ENCODE data around the gene NCBP2.
A peak's percentile ranks its signal among the peaks of the same experiment; 100 is the strongest.

The NCBP2 gene

DNA sequence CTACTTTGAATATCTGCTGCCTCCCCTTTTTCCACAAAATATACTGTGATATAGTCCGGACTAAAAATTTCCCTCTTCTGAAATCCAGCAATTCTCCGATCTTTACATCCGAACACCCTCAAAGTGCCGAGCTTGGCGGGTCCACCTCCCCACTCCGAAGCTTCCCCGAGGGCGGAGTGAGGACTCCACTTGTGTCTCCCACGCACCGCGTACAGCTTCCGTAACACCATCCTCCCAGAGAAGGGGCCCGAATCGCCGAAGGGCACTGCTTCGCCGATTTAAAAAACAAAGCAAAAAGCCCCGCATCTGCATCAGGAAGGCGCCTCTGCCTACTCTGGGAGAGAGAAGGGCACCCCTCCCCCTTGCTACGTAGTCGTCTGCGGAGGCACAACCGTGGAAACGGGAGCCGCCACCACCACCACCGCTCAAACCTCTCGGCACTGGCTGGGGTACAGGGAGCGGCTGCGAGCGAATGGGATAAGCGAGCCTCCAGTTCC is 551 bp downstream of the NCBP2 start:
- peak; percentile 45 for DNase-seq (ENCODE audit: low read depth)

DNA sequence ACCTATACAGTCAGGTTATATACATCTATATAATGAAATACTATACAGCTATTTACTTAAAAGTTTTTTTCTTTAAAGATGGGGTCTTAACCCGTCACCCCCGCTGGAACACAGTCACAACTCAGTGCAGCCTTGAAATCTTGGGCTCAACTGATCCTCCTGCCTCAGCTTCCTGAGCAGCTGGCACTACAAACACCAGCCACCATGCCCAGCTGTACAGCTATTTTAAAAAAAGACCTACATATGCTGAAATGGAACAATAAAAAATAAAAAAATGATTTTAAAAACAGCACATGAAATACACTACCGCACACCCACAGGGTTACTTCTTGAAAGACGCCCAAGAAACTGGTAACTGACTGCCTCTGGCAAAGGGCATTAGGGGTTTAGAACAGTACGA is 3.8 kb downstream of the NCBP2 start:
- no peak for DNase-seq (ENCODE audit: low read depth)

- no peak for DNase-seq (ENCODE audit: low read depth)
These were observed 4.2 kb downstream of the NCBP2 start for GRCh38 chr3:196938124-196938523.

- DNase-seq (ENCODE audit: low read depth): no peak
These were observed 6.0 kb downstream of the NCBP2 start for GRCh38 chr3:196936288-196936687.

- DNase-seq (ENCODE audit: low read depth): no peak
These were observed 9.7 kb downstream of the NCBP2 start for GRCh38 chr3:196932600-196932999.

DNA sequence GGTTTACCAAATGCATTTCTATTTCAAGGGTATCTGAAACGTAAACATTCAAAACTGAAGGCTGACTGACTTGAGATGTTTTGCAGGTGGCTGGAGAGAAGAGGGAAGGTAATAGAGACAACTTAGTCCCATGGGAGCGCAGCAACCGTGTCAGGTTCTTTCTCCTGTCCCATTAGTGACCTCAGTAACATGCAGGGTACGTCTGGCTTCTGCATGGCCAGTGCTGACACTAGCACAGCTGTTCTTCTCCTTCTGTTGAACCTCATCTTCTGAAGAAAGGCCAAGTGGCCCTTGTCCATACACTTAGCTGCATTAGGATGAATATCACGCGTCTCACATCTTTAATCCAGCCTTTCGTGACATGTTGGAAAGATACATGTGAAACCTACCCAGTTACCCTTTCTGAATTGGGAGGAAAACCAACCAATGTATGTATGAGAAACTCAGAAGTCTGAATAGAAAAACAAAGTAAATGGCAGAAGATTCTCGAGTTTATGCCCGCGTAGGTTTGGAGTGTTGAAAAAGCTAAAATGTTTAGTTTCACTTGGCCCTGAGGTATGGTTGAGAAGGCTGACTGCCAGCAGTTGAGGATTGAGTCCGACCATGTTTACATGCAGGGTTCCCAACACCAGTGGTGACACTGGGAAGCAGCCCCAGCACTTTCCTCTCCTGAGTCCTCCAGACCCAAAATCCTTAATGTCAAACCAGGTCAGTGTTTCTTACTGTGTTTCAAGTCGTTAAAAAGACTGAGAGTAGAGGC is 10.3 kb downstream of the NCBP2 start:
- DNase-seq (ENCODE audit: low read depth): no peak

DNA sequence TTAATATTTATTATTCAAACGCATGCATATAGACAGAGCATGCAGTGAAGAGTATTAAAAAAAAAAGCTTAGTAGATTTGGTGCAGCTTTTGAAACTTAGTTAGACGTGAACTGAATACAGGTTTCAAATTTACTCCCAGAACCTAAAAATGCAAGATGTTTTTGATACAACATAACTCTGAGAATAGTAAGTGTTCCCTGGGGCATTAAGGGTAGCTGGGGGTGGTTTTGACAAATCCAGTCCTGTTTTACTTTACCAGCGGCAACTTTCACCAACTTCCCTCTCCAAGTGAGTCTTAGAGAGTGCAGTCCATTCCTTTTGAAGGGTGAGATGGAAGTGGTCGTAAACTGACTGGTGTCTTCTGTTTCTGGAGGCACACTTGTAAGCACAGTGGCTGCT is 11.2 kb downstream of the NCBP2 start:
- no peak for DNase-seq (ENCODE audit: low read depth)

GRCh38 chr3:196927571-196928453 is 14.5 kb downstream of the NCBP2 start:
- DNase-seq (ENCODE audit: low read depth): no peak

- DNase-seq (ENCODE audit: low read depth): no peak
These were observed 21.6 kb downstream of the NCBP2 start for GRCh38 chr3:196920733-196921132.

DNA sequence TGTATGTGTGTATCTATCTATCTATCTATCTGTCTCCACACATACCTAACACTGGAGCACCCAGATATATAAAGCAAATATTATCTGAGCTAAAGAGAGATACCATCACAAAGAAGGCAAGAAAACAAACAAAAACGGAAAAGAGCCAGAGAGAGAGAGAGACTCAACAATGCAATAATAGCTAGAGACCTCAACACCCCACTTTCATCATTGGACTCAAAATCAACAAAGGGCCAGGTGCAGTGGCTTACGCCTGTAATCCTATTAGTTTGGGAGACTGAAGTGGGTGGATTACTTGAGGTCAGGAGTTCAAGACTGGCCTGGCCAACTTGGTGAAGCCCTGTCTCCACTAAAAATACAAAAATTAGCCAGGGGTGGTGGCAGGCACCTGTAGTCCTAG is 23.4 kb downstream of the NCBP2 start:
- DNase-seq (ENCODE audit: low read depth): no peak

- DNase-seq (ENCODE audit: low read depth): no peak
These were observed 25.3 kb downstream of the NCBP2 start for GRCh38 chr3:196916995-196917394.

- no peak for DNase-seq (ENCODE audit: low read depth)
These were observed 26.1 kb downstream of the NCBP2 start for GRCh38 chr3:196916221-196916620.

DNA sequence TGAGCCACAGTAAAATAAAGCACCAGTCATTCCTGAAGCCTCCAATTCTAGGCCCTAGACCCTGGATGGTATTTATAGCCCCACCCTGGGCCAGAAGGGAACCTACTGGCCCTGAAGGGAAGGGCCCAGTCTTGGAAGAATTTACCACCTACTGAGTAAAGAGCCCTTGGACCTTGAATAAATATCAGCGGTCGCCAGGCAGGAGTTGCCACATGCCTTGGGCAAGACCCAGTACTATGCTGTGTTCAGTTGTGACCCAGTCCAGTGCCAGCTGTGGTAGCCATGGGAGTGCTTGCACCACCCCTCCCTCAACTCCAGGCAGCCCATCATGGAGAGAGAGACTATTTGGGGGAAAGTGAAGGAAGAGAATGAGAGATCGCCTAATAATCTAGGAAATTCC is 27.0 kb downstream of the NCBP2 start:
- DNase-seq (ENCODE audit: low read depth): no peak

DNA sequence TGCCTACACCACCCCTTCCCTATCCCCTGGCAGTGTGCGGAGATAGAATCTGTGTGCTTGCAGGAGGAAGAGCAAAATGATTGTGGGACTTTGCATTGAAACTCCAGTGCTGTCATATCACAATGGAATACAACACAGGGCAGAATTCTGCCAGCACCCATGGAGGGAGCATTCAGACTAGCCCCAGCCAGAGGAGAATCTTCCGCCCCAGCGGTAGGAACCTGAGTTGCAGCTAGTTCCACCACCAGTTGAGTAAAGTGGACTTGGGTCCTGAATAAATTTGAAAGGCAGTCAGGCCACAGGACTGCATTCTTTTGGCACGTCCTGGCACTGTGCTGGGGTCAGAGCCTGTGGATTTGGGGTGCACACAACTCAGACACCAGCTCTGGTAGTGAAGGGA is 27.5 kb downstream of the NCBP2 start:
- no peak for DNase-seq (ENCODE audit: low read depth)

- DNase-seq (ENCODE audit: low read depth): no peak
These were observed 38.6 kb downstream of the NCBP2 start for GRCh38 chr3:196903740-196904139.

GRCh38 chr3:196902296-196902695 is 40.0 kb downstream of the NCBP2 start:
- DNase-seq (ENCODE audit: low read depth): no peak

- no peak for DNase-seq (ENCODE audit: low read depth)
These were observed 40.6 kb downstream of the NCBP2 start for GRCh38 chr3:196901768-196902167.

DNA sequence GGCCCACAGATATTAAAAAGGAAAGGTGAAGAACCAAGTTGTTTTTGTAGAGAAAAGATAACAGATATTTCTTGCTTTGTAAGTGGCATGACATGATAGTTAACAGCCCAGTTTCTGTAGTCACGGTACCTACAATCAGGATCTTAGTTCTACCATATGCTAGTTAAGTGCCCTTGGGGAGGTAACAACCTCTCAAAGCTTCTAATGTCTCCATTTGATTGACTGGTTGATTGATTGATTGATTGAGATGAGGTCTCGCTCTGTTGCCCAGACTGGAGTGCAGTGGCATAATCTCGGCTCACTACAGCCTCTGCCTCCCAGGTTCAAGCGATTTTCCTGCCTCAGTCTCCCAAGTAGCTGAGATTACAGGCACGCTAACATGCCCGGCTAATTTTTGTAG is 46.1 kb downstream of the NCBP2 start:
- DNase-seq (ENCODE audit: low read depth): no peak

GRCh38 chr3:196894557-196895295 is 47.6 kb downstream of the NCBP2 start:
- no peak for DNase-seq (ENCODE audit: low read depth)

DNA sequence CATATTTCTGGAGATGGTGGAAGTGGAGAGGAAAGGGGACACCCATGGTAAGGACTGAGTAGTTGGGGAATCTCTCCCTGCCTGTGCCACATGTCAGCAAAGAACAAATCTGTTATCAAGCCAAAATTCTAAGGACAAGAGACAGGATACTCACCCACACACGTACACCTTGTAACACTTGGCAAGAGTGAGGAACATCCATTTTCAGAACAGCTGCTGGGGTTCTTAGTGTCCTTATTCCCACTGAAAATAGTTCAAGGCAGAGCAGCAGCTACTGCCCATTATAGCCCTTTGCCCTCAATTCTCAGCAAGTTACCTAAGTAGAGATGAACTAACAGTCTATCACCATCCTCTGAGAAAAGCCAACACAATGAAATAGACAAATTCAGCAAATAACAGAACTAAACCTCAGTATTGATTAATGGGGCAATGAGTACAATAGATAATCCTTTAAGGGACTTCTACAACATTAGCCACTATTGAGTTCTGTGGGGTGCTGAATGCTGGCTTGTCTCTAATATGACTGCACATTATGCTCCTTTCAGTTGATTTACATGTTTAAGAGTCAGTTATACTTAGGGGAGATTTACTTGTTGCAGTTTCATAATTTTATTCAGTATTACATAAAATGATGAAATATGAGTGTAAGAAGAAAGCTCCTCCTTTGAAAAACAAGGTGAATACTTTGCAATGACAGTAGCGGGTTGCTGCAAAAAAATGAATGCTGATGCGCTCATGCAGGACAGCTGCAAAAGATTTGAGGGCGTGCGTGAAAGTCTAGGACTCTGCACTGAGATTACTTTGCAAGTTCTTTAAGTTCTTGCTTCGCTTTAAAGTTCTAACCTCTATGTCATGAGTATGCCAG is 52.3 kb downstream of the NCBP2 start:
- DNase-seq (ENCODE audit: low read depth): no peak

GRCh38 chr3:196886144-196886543 is 56.2 kb downstream of the NCBP2 start:
- no peak for DNase-seq (ENCODE audit: low read depth)

Measured in T follicular helper cell (primary cell).